ENCODE data around the gene IRAK1.

GRCh38 chrX:153992180-153992579, 27.5 kb downstream of the IRAK1 start:
- TF ChIP-seq POLR2A (IDR thresholded peaks at IDR 0.05; ENCODE audit: low read depth, low read length) (no peak), POLR2AphosphoS5 (IDR thresholded peaks at IDR 0.05; ENCODE audit: low read depth, low read length) (no peak)
